WTC11 (cell line): ENCODE data around the gene SKAP2. TPM values are rescaled to one million over a fixed set of nuclear protein-coding genes. Genes with fewer than 3 reads are reported as not detected.

Experiments used
- ATAC-seq: fragments of 200-7000 bp; cut with Tn5 transposase; 2 replicates; pipeline ENCODE4 v1.10.0; 2021; ENCODE audit warnings: mild to moderate bottlenecking, moderate library complexity
- CTCF ChIA-PET: fragments of 300-600 bp; sonication (Branson Sonifier 250); formaldehyde crosslinking; loops from one replicate; lab custom pipeline; 2021; ENCODE audit warnings: antibody characterized with exemption; lab: Charles Lee
- POLR2A ChIA-PET: fragments of 350-600 bp; sonication (Branson Sonifier 250); formaldehyde crosslinking; loops from one replicate; lab custom pipeline; 2021; ENCODE audit warnings: antibody characterized with exemption; lab: Charles Lee
- DNase-seq: peaks from one replicate; pipeline ENCODE4 v3.0.0; 2021; ENCODE audit warnings: low spot score
- H3K27ac Mint-ChIP-seq: 2 replicates; pipeline ENCODE4 v1.8.0; 2021; ENCODE audit warnings: mixed read lengths
- H3K27me3 Mint-ChIP-seq: 2 replicates; pipeline ENCODE4 v1.8.0; 2021; ENCODE audit warnings: low read depth, mild to moderate bottlenecking, moderate library complexity, mixed read lengths
- H3K36me3 Mint-ChIP-seq: 2 replicates; pipeline ENCODE4 v1.8.0; 2021; ENCODE audit warnings: mixed read lengths
- H3K4me1 Mint-ChIP-seq: 2 replicates; pipeline ENCODE4 v1.8.0; 2022; ENCODE audit warnings: mixed read lengths
- H3K4me3 Mint-ChIP-seq: 2 replicates; pipeline ENCODE4 v1.8.0; 2021; ENCODE audit warnings: mild to moderate bottlenecking, moderate library complexity, mixed read lengths
- H3K9me3 Mint-ChIP-seq: 2 replicates; pipeline ENCODE4 v1.8.0; 2021; ENCODE audit warnings: mixed read lengths
- CREB1 ChIP-seq: sonication (generic); formaldehyde crosslinking; IDR thresholded peaks from 2 replicates; pipeline ENCODE4 v1.8.0; 2023; ENCODE audit warnings: mild to moderate bottlenecking, missing genetic modification reagents
- E2F1 ChIP-seq: sonication (generic); formaldehyde crosslinking; IDR thresholded peaks from 2 replicates; pipeline ENCODE4 v1.8.0; 2022; ENCODE audit warnings: mild to moderate bottlenecking, missing genetic modification reagents
- ELF4 ChIP-seq: sonication (generic); formaldehyde crosslinking; IDR thresholded peaks from 2 replicates; pipeline ENCODE4 v1.8.1; 2022; ENCODE audit warnings: low read depth, mild to moderate bottlenecking, moderate library complexity, missing genetic modification reagents
- ESRRA ChIP-seq: sonication (generic); formaldehyde crosslinking; IDR thresholded peaks from 2 replicates; pipeline ENCODE4 v1.8.1; 2022; ENCODE audit warnings: mild to moderate bottlenecking, missing genetic modification reagents, borderline replicate concordance
- JAZF1 ChIP-seq: fragments of 250-450 bp; sonication (Bioruptor Pico); IDR thresholded peaks from 2 replicates; pipeline ENCODE4 v1.9.0; 2021; ENCODE audit warnings: moderate library complexity, mild to moderate bottlenecking, inconsistent platforms
- JUN ChIP-seq: sonication (generic); formaldehyde crosslinking; IDR thresholded peaks from 2 replicates; pipeline ENCODE4 v1.8.0; 2023; ENCODE audit warnings: mild to moderate bottlenecking, missing genetic modification reagents
- MAX ChIP-seq: sonication (generic); formaldehyde crosslinking; IDR thresholded peaks from 2 replicates; pipeline ENCODE4 v1.8.0; 2022; ENCODE audit warnings: mild to moderate bottlenecking, missing genetic modification reagents
- NR1H2 ChIP-seq: sonication (generic); formaldehyde crosslinking; IDR thresholded peaks from 2 replicates; pipeline ENCODE4 v1.9.0; 2021; ENCODE audit warnings: mild to moderate bottlenecking, moderate library complexity, missing genetic modification reagents
- NR2C2 ChIP-seq: sonication (generic); formaldehyde crosslinking; IDR thresholded peaks from 2 replicates; pipeline ENCODE4 v1.8.0; 2022; ENCODE audit warnings: mild to moderate bottlenecking, missing genetic modification reagents
- PREB ChIP-seq: sonication (generic); formaldehyde crosslinking; IDR thresholded peaks from 2 replicates; pipeline ENCODE4 v1.8.1; 2022; ENCODE audit warnings: mild to moderate bottlenecking, missing genetic modification reagents, moderate library complexity, borderline replicate concordance
- PRRX2 ChIP-seq: fragments of 250-450 bp; sonication (Bioruptor Pico); IDR thresholded peaks from 2 replicates; pipeline ENCODE4 v1.8.0; 2021; ENCODE audit warnings: mild to moderate bottlenecking
- TEAD1 ChIP-seq: sonication (generic); formaldehyde crosslinking; IDR thresholded peaks from 2 replicates; pipeline ENCODE4 v1.8.0; 2022; ENCODE audit warnings: mild to moderate bottlenecking, missing genetic modification reagents
- USF1 ChIP-seq: sonication (generic); formaldehyde crosslinking; IDR thresholded peaks from 2 replicates; pipeline ENCODE4 v1.8.0; 2022; ENCODE audit warnings: mild to moderate bottlenecking, missing genetic modification reagents
- ZNF121 ChIP-seq: sonication (generic); formaldehyde crosslinking; IDR thresholded peaks from 2 replicates; pipeline ENCODE4 v1.8.0; 2023; ENCODE audit warnings: missing genetic modification reagents
- ZNF138 ChIP-seq: sonication (generic); formaldehyde crosslinking; conservative IDR thresholded peaks from 2 replicates; pipeline ENCODE4 v1.8.1; 2022; ENCODE audit warnings: mild to moderate bottlenecking, moderate library complexity, missing genetic modification reagents
- total RNA-seq: library from RNA; stranded (reverse); gene quantifications from 3 replicates; pipeline ENCODE4 v1.2.3, GENCODE V29; 2021
- TF ChIP-seq, protein P1 (sequence below): sonication (generic); formaldehyde crosslinking; IDR thresholded peaks from 2 replicates; pipeline ENCODE4 v1.8.1; 2023; ENCODE audit warnings: mild to moderate bottlenecking, moderate library complexity, missing genetic modification reagents
- TF ChIP-seq, protein P2 (sequence below): sonication (generic); formaldehyde crosslinking; IDR thresholded peaks from 2 replicates; pipeline ENCODE4 v1.8.0; 2023; ENCODE audit warnings: mild to moderate bottlenecking, missing genetic modification reagents
- TF ChIP-seq, protein P3 (sequence below): sonication (generic); formaldehyde crosslinking; IDR thresholded peaks from 2 replicates; pipeline ENCODE4 v1.8.1; 2022; ENCODE audit warnings: low read depth, missing genetic modification reagents, borderline replicate concordance

SKAP2 gene
- total RNA-seq, 1 experiment from 2014 or later, result 2.5 TPM

GRCh38 chr7:26652401-26653100 is 211.8 kb downstream of the SKAP2 start:
- DNase-seq, result no peak
- Mint-ChIP-seq H3K9me3 (no peaks in the 10 kb centered on the region), H3K27ac (no peak overlapping the region), H3K4me3 (no peak overlapping the region), H3K4me1 (peaks cover 51% of the 10 kb centered on the region)
- ATAC-seq, result no peak
- TF ChIP-seq JUN (CRISPR knock-in tag) (no peak), PREB (CRISPR knock-in tag) (no peak), PRRX2 (CRISPR knock-in tag) (no peak), ELF4 (CRISPR knock-in tag) (no peak)
- TF ChIP-seq, all 79 proteins: peak for 0
- ChIA-PET CTCF (interaction anchor here (1.6 kb wide), 1 partner anchor 15 kb away, joined by 3 read pairs; no protein-coding TSS in a partner anchor), POLR2A (no interaction called here)
- Mint-ChIP-seq H3K27me3 (no peaks in the 10 kb centered on the region), H3K36me3 (no peaks in the 10 kb centered on the region)

DNA sequence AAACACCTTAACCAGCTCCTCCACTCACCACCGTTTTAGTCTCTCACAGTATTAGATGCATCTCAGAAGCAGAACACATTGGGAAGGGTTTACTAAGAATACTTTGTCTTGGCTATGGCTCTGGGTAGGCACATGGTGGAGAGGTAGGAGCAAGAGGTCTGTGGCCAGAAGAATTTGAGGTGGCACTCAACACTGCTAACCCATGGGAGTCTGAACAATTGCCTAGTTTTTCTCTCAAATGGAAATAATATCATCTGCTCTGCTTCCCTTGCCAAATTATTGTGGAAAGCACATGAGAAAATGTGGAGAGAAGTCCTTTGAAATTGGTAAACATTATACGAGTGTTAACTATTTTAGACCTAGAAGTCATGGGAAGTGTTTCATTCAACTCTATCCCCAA is 214.3 kb downstream of the SKAP2 start:
- Mint-ChIP-seq H3K36me3 (no peaks in the 10 kb centered on the region), H3K4me3 (no peak overlapping the region), H3K27me3 (no peaks in the 10 kb centered on the region), H3K9me3 (no peaks in the 10 kb centered on the region), H3K4me1 (peaks cover 27% of the 10 kb centered on the region), H3K27ac (no peak overlapping the region)
- DNase-seq (no peak), ATAC-seq (no peak)
- ChIA-PET CTCF (no interaction called here), POLR2A (no interaction called here)
- TF ChIP-seq E2F1 (CRISPR knock-in tag) (no peak), NR2C2 (CRISPR knock-in tag) (no peak), MAX (CRISPR knock-in tag) (no peak), ZNF138 (CRISPR knock-in tag) (no peak), ZNF121 (CRISPR knock-in tag) (no peak), JAZF1 (no peak)
- TF ChIP-seq, protein P1, sequence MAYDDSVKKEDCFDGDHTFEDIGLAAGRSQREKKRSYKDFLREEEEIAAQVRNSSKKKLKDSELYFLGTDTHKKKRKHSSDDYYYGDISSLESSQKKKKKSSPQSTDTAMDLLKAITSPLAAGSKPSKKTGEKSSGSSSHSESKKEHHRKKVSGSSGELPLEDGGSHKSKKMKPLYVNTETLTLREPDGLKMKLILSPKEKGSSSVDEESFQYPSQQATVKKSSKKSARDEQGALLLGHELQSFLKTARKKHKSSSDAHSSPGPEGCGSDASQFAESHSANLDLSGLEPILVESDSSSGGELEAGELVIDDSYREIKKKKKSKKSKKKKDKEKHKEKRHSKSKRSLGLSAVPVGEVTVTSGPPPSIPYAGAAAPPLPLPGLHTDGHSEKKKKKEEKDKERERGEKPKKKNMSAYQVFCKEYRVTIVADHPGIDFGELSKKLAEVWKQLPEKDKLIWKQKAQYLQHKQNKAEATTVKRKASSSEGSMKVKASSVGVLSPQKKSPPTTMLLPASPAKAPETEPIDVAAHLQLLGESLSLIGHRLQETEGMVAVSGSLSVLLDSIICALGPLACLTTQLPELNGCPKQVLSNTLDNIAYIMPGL (CRISPR knock-in tag), result no peak

- Mint-ChIP-seq H3K27ac (no peak overlapping the region), H3K4me3 (no peak overlapping the region), H3K27me3 (no peaks in the 10 kb centered on the region), H3K4me1 (peaks cover 20% of the 10 kb centered on the region)
- no peak for ATAC-seq
- POLR2A ChIA-PET, result no interaction called here
- TF ChIP-seq ESRRA (CRISPR knock-in tag) (no peak), USF1 (no peak), CREB1 (CRISPR knock-in tag) (no peak), NR1H2 (CRISPR knock-in tag) (no peak), TEAD1 (CRISPR knock-in tag) (no peak)
- TF ChIP-seq, protein P2, sequence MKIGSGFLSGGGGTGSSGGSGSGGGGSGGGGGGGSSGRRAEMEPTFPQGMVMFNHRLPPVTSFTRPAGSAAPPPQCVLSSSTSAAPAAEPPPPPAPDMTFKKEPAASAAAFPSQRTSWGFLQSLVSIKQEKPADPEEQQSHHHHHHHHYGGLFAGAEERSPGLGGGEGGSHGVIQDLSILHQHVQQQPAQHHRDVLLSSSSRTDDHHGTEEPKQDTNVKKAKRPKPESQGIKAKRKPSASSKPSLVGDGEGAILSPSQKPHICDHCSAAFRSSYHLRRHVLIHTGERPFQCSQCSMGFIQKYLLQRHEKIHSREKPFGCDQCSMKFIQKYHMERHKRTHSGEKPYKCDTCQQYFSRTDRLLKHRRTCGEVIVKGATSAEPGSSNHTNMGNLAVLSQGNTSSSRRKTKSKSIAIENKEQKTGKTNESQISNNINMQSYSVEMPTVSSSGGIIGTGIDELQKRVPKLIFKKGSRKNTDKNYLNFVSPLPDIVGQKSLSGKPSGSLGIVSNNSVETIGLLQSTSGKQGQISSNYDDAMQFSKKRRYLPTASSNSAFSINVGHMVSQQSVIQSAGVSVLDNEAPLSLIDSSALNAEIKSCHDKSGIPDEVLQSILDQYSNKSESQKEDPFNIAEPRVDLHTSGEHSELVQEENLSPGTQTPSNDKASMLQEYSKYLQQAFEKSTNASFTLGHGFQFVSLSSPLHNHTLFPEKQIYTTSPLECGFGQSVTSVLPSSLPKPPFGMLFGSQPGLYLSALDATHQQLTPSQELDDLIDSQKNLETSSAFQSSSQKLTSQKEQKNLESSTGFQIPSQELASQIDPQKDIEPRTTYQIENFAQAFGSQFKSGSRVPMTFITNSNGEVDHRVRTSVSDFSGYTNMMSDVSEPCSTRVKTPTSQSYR (CRISPR knock-in tag), result no peak
- TF ChIP-seq, protein P3, sequence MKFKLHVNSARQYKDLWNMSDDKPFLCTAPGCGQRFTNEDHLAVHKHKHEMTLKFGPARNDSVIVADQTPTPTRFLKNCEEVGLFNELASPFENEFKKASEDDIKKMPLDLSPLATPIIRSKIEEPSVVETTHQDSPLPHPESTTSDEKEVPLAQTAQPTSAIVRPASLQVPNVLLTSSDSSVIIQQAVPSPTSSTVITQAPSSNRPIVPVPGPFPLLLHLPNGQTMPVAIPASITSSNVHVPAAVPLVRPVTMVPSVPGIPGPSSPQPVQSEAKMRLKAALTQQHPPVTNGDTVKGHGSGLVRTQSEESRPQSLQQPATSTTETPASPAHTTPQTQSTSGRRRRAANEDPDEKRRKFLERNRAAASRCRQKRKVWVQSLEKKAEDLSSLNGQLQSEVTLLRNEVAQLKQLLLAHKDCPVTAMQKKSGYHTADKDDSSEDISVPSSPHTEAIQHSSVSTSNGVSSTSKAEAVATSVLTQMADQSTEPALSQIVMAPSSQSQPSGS (CRISPR knock-in tag), result no peak
- TF ChIP-seq, all 79 proteins: peak for 0
- CTCF ChIA-PET, result no interaction called here
- H3K36me3 Mint-ChIP-seq, result no peaks in the 10 kb centered on the region
- DNase-seq, result no peak
- no peaks in the 10 kb centered on the region for H3K9me3 Mint-ChIP-seq
Observed at GRCh38 chr7:26649388-26649787, 215.0 kb downstream of the SKAP2 start.
